T-helper 9 cell (primary cell): Measurements from ENCODE around the gene TUBGCP3.

Experiments
- DNase-seq: peaks from one replicate; pipeline ENCODE4 v3.0.0-alpha.2; 2020

The TUBGCP3 gene

GRCh38 chr13:112450118-112450903, 137.6 kb downstream of the TUBGCP3 start:
- no peak for DNase-seq

- DNase-seq, result no peak
These were observed 138.4 kb downstream of the TUBGCP3 start for GRCh38 chr13:112449545-112449930.

GRCh38 chr13:112448621-112449544, 139.1 kb downstream of the TUBGCP3 start:
- DNase-seq, result no peak

GRCh38 chr13:112447761-112448603, 140.0 kb downstream of the TUBGCP3 start:
- no peak for DNase-seq

GRCh38 chr13:112447306-112447705, 140.6 kb downstream of the TUBGCP3 start:
- no peak for DNase-seq

- no peak for DNase-seq
These were observed 141.1 kb downstream of the TUBGCP3 start for GRCh38 chr13:112446867-112447266.

- DNase-seq, result no peak
These were observed 141.5 kb downstream of the TUBGCP3 start for GRCh38 chr13:112446347-112446861.

- DNase-seq, result no peak
These were observed 142.3 kb downstream of the TUBGCP3 start for GRCh38 chr13:112445411-112446271.

GRCh38 chr13:112444416-112445399, 143.2 kb downstream of the TUBGCP3 start:
- no peak for DNase-seq

GRCh38 chr13:112443995-112444311, 144.0 kb downstream of the TUBGCP3 start:
- DNase-seq, result no peak

- no peak for DNase-seq
These were observed 144.6 kb downstream of the TUBGCP3 start for GRCh38 chr13:112443191-112443994.

GRCh38 chr13:112442483-112443090, 145.4 kb downstream of the TUBGCP3 start:
- no peak for DNase-seq

GRCh38 chr13:112441779-112442310, 146.1 kb downstream of the TUBGCP3 start:
- DNase-seq, result no peak

- DNase-seq, result no peak
These were observed 146.7 kb downstream of the TUBGCP3 start for GRCh38 chr13:112441226-112441625.

GRCh38 chr13:112438515-112438914, 149.4 kb downstream of the TUBGCP3 start:
- DNase-seq, result no peak

GRCh38 chr13:112438094-112438493, 149.9 kb downstream of the TUBGCP3 start:
- DNase-seq, result no peak

- no peak for DNase-seq
These were observed 152.0 kb downstream of the TUBGCP3 start for GRCh38 chr13:112435973-112436372.
